ENCODE results near the gene DPF3.

DPF3 gene

DNA sequence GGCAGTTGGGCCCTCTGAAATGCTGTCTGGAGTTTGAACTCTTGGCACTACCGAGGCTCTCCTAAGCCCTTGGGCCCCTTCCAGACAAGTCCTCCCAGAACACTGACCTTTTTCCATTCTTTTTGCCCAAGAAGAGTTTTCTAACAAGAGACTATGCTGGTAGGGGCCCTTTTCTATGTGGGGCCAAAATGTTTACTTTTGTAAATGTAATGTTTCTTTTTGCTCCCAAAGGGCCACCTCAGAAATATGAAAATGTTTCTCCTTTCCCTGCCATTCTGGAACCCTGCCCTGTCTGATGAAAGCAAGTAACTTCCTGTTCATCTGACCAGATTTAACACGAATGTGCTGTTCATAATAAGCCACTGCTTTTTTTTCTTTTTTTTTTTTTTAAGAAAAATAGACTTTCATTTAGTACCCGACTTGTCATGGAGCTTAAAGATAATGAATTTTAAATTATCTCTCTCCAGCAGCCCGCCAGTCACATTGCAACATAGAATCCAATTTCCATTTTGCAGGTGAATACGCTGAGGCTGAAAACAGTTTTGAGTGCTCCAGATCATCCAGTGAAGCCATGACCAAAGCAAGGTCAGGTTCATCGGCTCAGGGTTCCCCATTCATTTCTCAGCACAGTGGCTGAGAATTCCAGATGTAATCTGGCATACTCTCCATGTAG, 169.9 kb downstream of the DPF3 start:
- no peak overlapping the region for H2AFZ ChIP-seq (ENCODE audit: low read depth, low read length, severe bottlenecking)
- no peaks in the 10 kb centered on the region for H3K9me2 ChIP-seq (replicated peaks; ENCODE audit: insufficient read depth, low read length)
- no peak overlapping the region for H3K4me2 ChIP-seq (ENCODE audit: low read depth, low read length, poor library complexity, severe bottlenecking)
- no peaks in the 10 kb centered on the region for H3K9me3 ChIP-seq (ENCODE audit: insufficient read depth, low read length)
- no peaks in the 10 kb centered on the region for H3F3A ChIP-seq (ENCODE audit: insufficient read depth)
- H3K36me3 ChIP-seq (ENCODE audit: low read length): no peaks in the 10 kb centered on the region
- no peak overlapping the region for H3K9ac ChIP-seq (ENCODE audit: low read length)
- H3K27ac ChIP-seq (ENCODE audit: low read depth, low read length): no peak overlapping the region
- no peaks in the 10 kb centered on the region for H3K79me2 ChIP-seq (ENCODE audit: insufficient read depth, low read length)
- no peaks in the 10 kb centered on the region for H3K27me3 ChIP-seq (ENCODE audit: low read length)
- TF ChIP-seq, protein P1, sequence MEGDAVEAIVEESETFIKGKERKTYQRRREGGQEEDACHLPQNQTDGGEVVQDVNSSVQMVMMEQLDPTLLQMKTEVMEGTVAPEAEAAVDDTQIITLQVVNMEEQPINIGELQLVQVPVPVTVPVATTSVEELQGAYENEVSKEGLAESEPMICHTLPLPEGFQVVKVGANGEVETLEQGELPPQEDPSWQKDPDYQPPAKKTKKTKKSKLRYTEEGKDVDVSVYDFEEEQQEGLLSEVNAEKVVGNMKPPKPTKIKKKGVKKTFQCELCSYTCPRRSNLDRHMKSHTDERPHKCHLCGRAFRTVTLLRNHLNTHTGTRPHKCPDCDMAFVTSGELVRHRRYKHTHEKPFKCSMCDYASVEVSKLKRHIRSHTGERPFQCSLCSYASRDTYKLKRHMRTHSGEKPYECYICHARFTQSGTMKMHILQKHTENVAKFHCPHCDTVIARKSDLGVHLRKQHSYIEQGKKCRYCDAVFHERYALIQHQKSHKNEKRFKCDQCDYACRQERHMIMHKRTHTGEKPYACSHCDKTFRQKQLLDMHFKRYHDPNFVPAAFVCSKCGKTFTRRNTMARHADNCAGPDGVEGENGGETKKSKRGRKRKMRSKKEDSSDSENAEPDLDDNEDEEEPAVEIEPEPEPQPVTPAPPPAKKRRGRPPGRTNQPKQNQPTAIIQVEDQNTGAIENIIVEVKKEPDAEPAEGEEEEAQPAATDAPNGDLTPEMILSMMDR (IDR thresholded peaks at IDR 0.05; ENCODE audit: insufficient read depth, low read length, poor library complexity, severe bottlenecking): no peak
- TF ChIP-seq EZH2phosphoT487 (conservative IDR thresholded peaks at IDR 0.05; ENCODE audit: low read length): no peak
- no peaks in the 10 kb centered on the region for H4K20me1 ChIP-seq (ENCODE audit: low read depth, low read length)
- H3K4me3 ChIP-seq (ENCODE audit: insufficient read depth, low read length, poor library complexity, severe bottlenecking): no peak overlapping the region

DNA sequence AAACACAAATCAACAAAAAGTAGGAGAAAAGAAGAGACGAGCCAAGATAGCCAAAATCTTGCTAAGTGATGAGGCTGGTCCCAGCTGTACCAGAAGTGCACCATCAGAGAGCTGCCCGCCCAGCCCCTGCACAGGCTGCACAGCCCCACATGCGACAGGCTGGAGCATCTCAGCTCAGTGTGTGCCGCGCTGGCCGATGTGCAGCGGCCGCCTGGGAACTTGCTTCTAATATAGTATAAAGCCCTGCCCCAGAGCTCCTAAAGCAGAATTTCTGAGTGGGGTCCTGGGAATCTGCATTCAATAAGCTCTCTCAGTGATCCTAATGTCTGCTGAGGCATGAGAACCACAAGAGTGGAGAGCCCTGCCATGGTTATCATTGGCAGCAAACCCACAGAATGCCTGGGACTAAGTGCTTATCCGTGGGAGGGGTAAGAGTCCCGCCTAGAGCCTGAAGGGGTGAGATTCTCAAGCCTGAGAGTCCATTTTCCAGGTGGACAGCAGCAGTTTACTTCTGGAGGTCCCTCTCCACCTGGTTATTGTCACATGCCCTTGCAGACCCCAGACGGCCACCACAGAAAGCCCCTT, 171.6 kb downstream of the DPF3 start:
- Histone ChIP-seq H3K27me3 (ENCODE audit: low read length) (no peaks in the 10 kb centered on the region), H3K9me3 (ENCODE audit: insufficient read depth, low read length) (no peaks in the 10 kb centered on the region), H2AFZ (ENCODE audit: low read depth, low read length, severe bottlenecking) (no peak overlapping the region), H4K20me1 (ENCODE audit: low read depth, low read length) (no peaks in the 10 kb centered on the region), H3K27ac (ENCODE audit: low read depth, low read length) (no peak overlapping the region), H3K4me2 (ENCODE audit: low read depth, low read length, poor library complexity, severe bottlenecking) (no peak overlapping the region), H3K9me2 (replicated peaks; ENCODE audit: insufficient read depth, low read length) (no peaks in the 10 kb centered on the region), H3K9ac (ENCODE audit: low read length) (no peak overlapping the region), H3F3A (ENCODE audit: insufficient read depth) (no peaks in the 10 kb centered on the region), H3K79me2 (ENCODE audit: insufficient read depth, low read length) (no peaks in the 10 kb centered on the region), H3K4me3 (ENCODE audit: insufficient read depth, low read length, poor library complexity, severe bottlenecking) (no peak overlapping the region), H3K36me3 (ENCODE audit: low read length) (no peaks in the 10 kb centered on the region)
- TF ChIP-seq EZH2phosphoT487 (conservative IDR thresholded peaks at IDR 0.05; ENCODE audit: low read length): no peak
- TF ChIP-seq, protein P1 (IDR thresholded peaks at IDR 0.05; ENCODE audit: insufficient read depth, low read length, poor library complexity, severe bottlenecking): no peak

DNA sequence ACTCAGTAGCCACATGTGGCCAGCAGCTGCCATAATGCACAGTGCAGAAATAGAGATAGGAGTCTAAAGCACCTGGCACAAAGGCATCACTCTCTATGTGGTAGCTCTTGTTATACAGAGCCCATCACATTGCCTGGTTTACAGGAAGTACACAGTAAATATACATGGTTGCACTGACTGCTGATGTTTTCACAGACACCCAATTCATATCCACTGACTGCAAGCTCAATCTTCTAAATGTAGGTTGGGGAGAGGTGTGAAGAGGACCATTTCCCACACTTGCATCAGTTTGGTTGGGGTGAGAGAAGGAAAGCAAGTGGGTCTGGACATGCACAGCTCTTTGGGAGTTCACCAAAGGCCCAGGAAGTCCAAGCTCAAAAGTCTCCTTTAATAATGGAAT, 172.8 kb downstream of the DPF3 start:
- Histone ChIP-seq H2AFZ (ENCODE audit: low read depth, low read length, severe bottlenecking) (no peak overlapping the region), H3K4me3 (ENCODE audit: insufficient read depth, low read length, poor library complexity, severe bottlenecking) (no peak overlapping the region), H3K27ac (ENCODE audit: low read depth, low read length) (no peak overlapping the region), H4K20me1 (ENCODE audit: low read depth, low read length) (no peaks in the 10 kb centered on the region), H3F3A (ENCODE audit: insufficient read depth) (no peaks in the 10 kb centered on the region), H3K36me3 (ENCODE audit: low read length) (no peaks in the 10 kb centered on the region), H3K4me2 (ENCODE audit: low read depth, low read length, poor library complexity, severe bottlenecking) (no peak overlapping the region), H3K27me3 (ENCODE audit: low read length) (no peaks in the 10 kb centered on the region), H3K9ac (ENCODE audit: low read length) (no peak overlapping the region), H3K79me2 (ENCODE audit: insufficient read depth, low read length) (no peaks in the 10 kb centered on the region), H3K9me2 (replicated peaks; ENCODE audit: insufficient read depth, low read length) (no peaks in the 10 kb centered on the region), H3K9me3 (ENCODE audit: insufficient read depth, low read length) (no peaks in the 10 kb centered on the region)
- TF ChIP-seq, protein P1 (IDR thresholded peaks at IDR 0.05; ENCODE audit: insufficient read depth, low read length, poor library complexity, severe bottlenecking): no peak
- TF ChIP-seq EZH2phosphoT487 (conservative IDR thresholded peaks at IDR 0.05; ENCODE audit: low read length): no peak
